ENCODE measurements around the gene SIGLEC15. TPM values are rescaled to one million over a fixed set of nuclear protein-coding genes. Genes with fewer than 3 reads are reported as not detected.

The SIGLEC15 gene
- total RNA-seq, 2 donors from 2014 or later, result 0.49 to 0.54 TPM

DNA sequence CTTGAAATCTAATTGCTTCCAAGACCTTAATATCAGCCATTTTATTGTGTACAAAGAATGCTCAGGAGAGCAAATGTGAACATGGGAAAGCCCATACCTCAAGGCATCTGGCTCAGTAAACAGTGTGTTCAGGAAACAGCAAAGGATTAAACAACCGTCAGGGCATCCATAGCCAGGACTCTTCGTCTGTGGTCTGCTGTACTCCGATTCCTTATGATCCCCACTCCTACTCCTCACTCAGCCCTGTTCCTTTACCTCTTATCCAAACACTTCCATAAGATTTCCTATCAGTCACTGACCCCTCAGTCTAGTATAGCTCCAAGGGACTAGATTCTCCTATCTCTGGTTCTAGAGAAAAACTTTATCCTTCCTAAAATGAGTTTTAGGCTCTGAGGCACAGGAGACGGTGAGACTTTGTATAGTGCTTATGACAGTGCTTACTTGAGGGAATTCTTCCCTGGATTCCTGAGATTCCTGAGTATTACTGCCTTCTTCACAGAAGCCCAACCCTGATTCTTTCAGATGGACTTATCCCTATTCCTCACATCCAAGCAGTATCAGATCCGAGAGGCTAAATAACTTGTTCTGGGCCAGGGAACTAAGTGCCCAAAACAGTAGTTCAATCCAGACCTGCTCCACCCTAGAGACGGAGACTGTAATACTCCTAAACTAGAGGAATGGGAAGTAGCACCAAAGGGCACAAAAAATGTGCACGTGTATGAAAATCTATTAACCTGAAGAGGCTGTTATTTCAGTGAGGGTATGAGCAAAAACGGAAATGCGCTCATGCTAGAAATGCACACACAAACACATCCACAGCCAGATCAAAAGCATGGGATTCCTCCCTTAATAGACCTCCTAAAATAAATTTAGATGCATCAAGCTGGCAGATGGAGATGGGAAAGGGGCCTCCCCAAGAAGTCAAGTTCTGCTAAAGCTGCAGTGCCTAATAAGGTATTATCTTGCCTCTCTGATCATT, 42.1 kb upstream of the SIGLEC15 start:
- DNase-seq (ENCODE audit: low spot score) (no peak), ATAC-seq (ENCODE audit: insufficient number of reproducible peaks, low FRiP score, low read depth) (no peak)
- no peak overlapping the region for H3K4me3 ChIP-seq
- TF ChIP-seq, protein P1, sequence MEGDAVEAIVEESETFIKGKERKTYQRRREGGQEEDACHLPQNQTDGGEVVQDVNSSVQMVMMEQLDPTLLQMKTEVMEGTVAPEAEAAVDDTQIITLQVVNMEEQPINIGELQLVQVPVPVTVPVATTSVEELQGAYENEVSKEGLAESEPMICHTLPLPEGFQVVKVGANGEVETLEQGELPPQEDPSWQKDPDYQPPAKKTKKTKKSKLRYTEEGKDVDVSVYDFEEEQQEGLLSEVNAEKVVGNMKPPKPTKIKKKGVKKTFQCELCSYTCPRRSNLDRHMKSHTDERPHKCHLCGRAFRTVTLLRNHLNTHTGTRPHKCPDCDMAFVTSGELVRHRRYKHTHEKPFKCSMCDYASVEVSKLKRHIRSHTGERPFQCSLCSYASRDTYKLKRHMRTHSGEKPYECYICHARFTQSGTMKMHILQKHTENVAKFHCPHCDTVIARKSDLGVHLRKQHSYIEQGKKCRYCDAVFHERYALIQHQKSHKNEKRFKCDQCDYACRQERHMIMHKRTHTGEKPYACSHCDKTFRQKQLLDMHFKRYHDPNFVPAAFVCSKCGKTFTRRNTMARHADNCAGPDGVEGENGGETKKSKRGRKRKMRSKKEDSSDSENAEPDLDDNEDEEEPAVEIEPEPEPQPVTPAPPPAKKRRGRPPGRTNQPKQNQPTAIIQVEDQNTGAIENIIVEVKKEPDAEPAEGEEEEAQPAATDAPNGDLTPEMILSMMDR (IDR thresholded peaks at IDR 0.05), result no peak
- no peak overlapping the region for H3K27ac ChIP-seq
- H3K9me3 ChIP-seq, result no peaks in the 10 kb centered on the region
- H3K27me3 ChIP-seq (replicated peaks; ENCODE audit: insufficient read depth), result no peaks in the 10 kb centered on the region
- H3K36me3 ChIP-seq, result no peaks in the 10 kb centered on the region
- H3K4me1 ChIP-seq (ENCODE audit: control insufficient read depth in 1 of 2, low read depth in 2 of 2), result no peaks in the 10 kb centered on the region

DNA sequence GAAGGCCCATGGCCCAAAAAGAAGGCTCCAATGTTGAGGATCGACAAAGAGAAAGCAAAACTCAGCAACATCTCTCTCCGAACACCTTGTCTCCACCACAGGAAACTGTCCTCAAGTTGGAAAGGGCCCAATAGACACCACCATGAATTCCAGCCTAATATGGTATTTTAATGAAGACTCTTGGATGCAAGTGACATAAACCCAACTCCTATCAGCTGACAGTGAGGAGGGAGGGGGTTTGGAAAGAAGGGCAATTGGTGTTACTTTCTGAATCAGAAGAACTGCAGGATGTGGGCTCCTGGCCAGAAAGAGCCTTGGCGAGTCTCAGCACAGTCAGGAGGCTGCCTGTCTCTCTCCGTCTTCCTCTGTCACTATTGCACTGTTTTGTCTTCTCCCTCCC, 40.3 kb upstream of the SIGLEC15 start:
- ATAC-seq (ENCODE audit: insufficient number of reproducible peaks, low FRiP score, low read depth), result no peak
- H3K27ac ChIP-seq, result no peak overlapping the region
- no peaks in the 10 kb centered on the region for H3K27me3 ChIP-seq (replicated peaks; ENCODE audit: insufficient read depth)
- no peaks in the 10 kb centered on the region for H3K36me3 ChIP-seq
- TF ChIP-seq, protein P1 (IDR thresholded peaks at IDR 0.05), result no peak
- H3K9me3 ChIP-seq, result no peaks in the 10 kb centered on the region
- no peaks in the 10 kb centered on the region for H3K4me1 ChIP-seq (ENCODE audit: control insufficient read depth in 1 of 2, low read depth in 2 of 2)
- no peak overlapping the region for H3K4me3 ChIP-seq
- no peak for DNase-seq (ENCODE audit: low spot score)

DNA sequence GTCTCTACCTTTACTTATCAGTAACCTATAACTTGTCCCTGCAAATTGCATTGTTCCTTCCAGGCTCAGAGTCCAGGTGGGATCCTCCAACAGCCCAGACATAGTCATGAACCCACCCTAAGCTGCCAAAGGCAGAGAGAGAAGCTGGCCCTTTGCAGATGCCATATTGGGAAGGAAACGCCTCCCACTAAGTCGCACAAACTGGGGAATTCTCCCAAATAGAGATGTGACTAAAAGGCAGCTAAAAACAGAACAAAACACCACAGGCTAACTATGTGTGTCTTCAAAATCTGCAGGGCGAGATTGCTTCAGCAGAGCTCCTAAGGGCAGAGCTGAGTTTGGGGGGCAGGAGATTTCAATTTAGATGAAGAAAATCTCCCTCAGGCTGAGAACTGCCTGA, 38.5 kb upstream of the SIGLEC15 start:
- no peaks in the 10 kb centered on the region for H3K9me3 ChIP-seq
- ATAC-seq (ENCODE audit: insufficient number of reproducible peaks, low FRiP score, low read depth) (no peak), DNase-seq (ENCODE audit: low spot score) (no peak)

DNA sequence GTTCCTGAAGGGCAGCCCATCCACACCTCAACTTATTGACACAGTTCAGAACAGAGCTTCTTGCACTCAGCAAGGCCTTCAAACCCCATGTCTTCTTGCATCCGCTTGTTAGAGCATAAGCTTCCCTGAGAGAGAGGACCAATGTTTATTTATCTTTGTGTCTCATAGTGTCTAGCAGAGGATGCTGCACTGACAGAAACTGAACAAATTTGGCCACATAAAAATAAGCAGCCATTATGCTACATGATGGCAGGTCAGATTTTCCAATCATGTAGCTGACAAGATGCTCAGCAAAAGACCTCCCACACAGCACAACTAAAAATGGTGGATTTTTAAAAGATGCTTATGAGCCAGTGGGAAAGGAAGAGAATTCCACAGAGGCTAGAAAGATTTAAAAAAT, 38.1 kb upstream of the SIGLEC15 start:
- Histone ChIP-seq H3K9me3 (no peaks in the 10 kb centered on the region), H3K4me1 (ENCODE audit: control insufficient read depth in 1 of 2, low read depth in 2 of 2) (no peaks in the 10 kb centered on the region), H3K27ac (no peak overlapping the region), H3K4me3 (no peak overlapping the region), H3K27me3 (replicated peaks; ENCODE audit: insufficient read depth) (no peaks in the 10 kb centered on the region), H3K36me3 (no peaks in the 10 kb centered on the region)
- DNase-seq (ENCODE audit: low spot score) (no peak), ATAC-seq (ENCODE audit: insufficient number of reproducible peaks, low FRiP score, low read depth) (no peak)
- TF ChIP-seq, protein P1 (IDR thresholded peaks at IDR 0.05), result no peak

More for the DNA sequence above, 38.5 kb upstream of the SIGLEC15 start:
- Histone ChIP-seq H3K4me1 (ENCODE audit: control insufficient read depth in 1 of 2, low read depth in 2 of 2) (no peaks in the 10 kb centered on the region), H3K4me3 (no peak overlapping the region), H3K27ac (no peak overlapping the region), H3K27me3 (replicated peaks; ENCODE audit: insufficient read depth) (no peaks in the 10 kb centered on the region), H3K36me3 (no peaks in the 10 kb centered on the region)
- TF ChIP-seq, protein P1 (IDR thresholded peaks at IDR 0.05), result no peak

DNA sequence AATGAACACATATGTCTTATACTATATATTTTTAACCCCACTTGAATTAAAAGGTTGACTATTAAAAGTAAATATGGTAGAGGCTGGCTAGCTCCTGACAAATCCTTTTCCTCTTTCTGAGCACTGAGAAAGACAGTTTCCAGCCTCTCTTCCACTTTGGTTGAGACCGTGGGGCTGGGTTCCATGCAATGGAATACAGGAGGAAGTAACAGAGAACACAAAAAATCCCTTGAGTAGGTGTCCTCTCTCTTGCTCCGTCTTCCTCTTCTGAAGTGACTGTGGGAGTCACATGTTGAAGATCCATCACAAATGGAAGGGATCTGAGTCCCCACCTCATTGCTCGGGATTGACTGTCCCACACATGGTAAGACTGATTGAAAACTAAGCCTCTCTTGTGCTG, 36.6 kb upstream of the SIGLEC15 start:
- H3K27ac ChIP-seq, result no peak overlapping the region
- H3K4me3 ChIP-seq, result no peak overlapping the region
- ATAC-seq (ENCODE audit: insufficient number of reproducible peaks, low FRiP score, low read depth) (no peak), DNase-seq (ENCODE audit: low spot score) (no peak)
- TF ChIP-seq, protein P1 (IDR thresholded peaks at IDR 0.05), result no peak
- H3K27me3 ChIP-seq (replicated peaks; ENCODE audit: insufficient read depth), result no peaks in the 10 kb centered on the region
- no peaks in the 10 kb centered on the region for H3K4me1 ChIP-seq (ENCODE audit: control insufficient read depth in 1 of 2, low read depth in 2 of 2)
- no peaks in the 10 kb centered on the region for H3K9me3 ChIP-seq
- no peaks in the 10 kb centered on the region for H3K36me3 ChIP-seq
